Kidney epithelial cell (primary cell): ENCODE measurements around the gene LRRC7. TPM values are rescaled to one million over a fixed set of nuclear protein-coding genes. Genes with fewer than 3 reads are reported as not detected.

Experiments used
- DNase-seq: peaks from one replicate; pipeline ENCODE4 v3.0.0-alpha.2; 2010; ENCODE audit warnings: low read depth
- H3K27me3 ChIP-seq: 2 replicates; pipeline ENCODE4 v1.6.0; 2011; ENCODE audit warnings: low read length; ENCODE audit not compliant: control insufficient read depth, insufficient read depth
- H3K36me3 ChIP-seq: 2 replicates; pipeline ENCODE4 v1.5.1; 2011; ENCODE audit warnings: low read length; ENCODE audit not compliant: control insufficient read depth, insufficient read depth
- H3K4me3 ChIP-seq: 2 replicates; pipeline ENCODE4 v1.5.1; 2011; ENCODE audit warnings: low read depth, mild to moderate bottlenecking, control low read depth, low read length
- total RNA-seq: library from RNA; depleted of rRNA; stranded (reverse); fragments of >200 nt; gene quantifications from 2 replicates; pipeline ENCODE4 v1.2.3, GENCODE V29; 2015
- TF ChIP-seq, protein P1 (sequence below): IDR thresholded peaks from 2 replicates; pipeline ENCODE4 v1.5.1; 2011; ENCODE audit warnings: mild to moderate bottlenecking, moderate library complexity, low read length, control low read depth, inconsistent platforms; ENCODE audit not compliant: insufficient read depth, poor library complexity, severe bottlenecking

LRRC7 gene
- total RNA-seq, 1 donor from 2014 or later, result 0.04 TPM

- TF ChIP-seq, protein P1, sequence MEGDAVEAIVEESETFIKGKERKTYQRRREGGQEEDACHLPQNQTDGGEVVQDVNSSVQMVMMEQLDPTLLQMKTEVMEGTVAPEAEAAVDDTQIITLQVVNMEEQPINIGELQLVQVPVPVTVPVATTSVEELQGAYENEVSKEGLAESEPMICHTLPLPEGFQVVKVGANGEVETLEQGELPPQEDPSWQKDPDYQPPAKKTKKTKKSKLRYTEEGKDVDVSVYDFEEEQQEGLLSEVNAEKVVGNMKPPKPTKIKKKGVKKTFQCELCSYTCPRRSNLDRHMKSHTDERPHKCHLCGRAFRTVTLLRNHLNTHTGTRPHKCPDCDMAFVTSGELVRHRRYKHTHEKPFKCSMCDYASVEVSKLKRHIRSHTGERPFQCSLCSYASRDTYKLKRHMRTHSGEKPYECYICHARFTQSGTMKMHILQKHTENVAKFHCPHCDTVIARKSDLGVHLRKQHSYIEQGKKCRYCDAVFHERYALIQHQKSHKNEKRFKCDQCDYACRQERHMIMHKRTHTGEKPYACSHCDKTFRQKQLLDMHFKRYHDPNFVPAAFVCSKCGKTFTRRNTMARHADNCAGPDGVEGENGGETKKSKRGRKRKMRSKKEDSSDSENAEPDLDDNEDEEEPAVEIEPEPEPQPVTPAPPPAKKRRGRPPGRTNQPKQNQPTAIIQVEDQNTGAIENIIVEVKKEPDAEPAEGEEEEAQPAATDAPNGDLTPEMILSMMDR, result no peak
- no peaks in the 10 kb centered on the region for H3K27me3 ChIP-seq
- DNase-seq, result no peak
- H3K36me3 ChIP-seq, result no peaks in the 10 kb centered on the region
- H3K4me3 ChIP-seq, result no peak overlapping the region
These were observed 118.8 kb downstream of the LRRC7 start for GRCh38 chr1:69686367-69686984.

- Histone ChIP-seq H3K27me3 (no peaks in the 10 kb centered on the region), H3K36me3 (no peaks in the 10 kb centered on the region)
These were observed 120.5 kb downstream of the LRRC7 start for GRCh38 chr1:69688193-69688592.

GRCh38 chr1:69691179-69691578, 123.5 kb downstream of the LRRC7 start:
- H3K4me3 ChIP-seq, result no peak overlapping the region
- DNase-seq, result no peak
- TF ChIP-seq, protein P1, result no peak
- no peaks in the 10 kb centered on the region for H3K36me3 ChIP-seq
- no peaks in the 10 kb centered on the region for H3K27me3 ChIP-seq

More at GRCh38 chr1:69688193-69688592, 120.5 kb downstream of the LRRC7 start:
- DNase-seq, result no peak
- TF ChIP-seq, protein P1, result no peak
- H3K4me3 ChIP-seq, result no peak overlapping the region

DNA sequence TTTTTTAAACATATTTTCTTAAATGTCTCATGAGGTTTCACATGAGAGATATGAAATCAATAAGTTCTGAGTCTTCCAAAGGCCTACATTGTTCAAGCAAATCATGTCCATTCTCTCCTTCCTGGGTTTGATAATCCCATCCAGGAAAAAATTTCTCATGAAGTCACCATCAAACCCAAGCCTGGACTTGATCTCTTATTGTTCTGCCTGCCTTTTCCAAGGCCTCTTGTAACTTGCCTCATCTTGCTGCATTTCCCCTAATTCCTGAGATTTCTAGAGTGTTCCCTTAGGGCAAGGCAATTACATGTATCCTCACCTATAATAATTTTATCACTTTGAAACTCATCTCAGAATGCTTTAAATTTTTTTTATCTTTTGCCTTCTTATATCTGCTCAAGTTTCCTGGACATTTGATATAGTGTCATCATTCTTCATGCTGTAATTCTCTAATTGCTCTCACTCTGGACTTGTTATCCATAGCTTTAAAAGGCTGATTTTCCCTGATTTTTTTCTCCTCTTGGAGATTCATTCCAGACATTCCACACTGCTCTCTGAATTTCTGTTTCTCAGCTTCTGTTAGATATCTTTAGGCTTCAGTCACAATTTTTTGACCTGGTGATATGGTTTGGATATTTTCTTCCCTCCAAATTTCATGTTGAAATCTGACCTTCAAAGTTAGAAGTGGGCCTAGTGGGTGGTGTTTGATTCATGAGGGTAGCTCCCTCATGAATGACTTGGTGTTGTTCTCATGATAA, 126.4 kb downstream of the LRRC7 start:
- no peak for DNase-seq
- TF ChIP-seq, protein P1, result no peak
- H3K36me3 ChIP-seq, result no peaks in the 10 kb centered on the region
- no peaks in the 10 kb centered on the region for H3K27me3 ChIP-seq
- H3K4me3 ChIP-seq, result no peak overlapping the region

DNA sequence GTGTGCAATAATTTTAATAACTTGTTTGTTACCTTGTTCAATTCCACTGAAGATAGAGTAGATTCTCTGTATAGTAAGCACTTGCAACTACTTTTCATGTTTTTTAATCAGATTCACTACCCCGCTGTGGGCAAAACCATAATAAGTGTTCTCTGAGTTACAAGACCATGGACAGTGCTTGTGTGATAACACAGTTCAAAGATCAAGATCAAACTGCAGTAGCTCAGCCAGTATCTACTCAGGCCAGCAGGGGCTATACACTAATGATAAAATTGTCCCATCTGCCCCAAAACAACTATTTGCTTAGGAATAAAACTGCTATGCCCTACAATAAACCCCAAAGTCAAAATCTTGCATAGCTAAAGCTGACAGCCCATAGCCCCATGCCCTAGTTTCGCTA, 129.6 kb downstream of the LRRC7 start:
- H3K4me3 ChIP-seq, result no peak overlapping the region
- H3K27me3 ChIP-seq, result no peaks in the 10 kb centered on the region
- TF ChIP-seq, protein P1, result no peak
- DNase-seq, result no peak
- H3K36me3 ChIP-seq, result no peaks in the 10 kb centered on the region
